Neural progenitor cell (in vitro differentiated cells): Measurements from ENCODE around the gene SUGCT. TPM values are rescaled to one million over a fixed set of nuclear protein-coding genes. Genes with fewer than 3 reads are reported as not detected.

Experiments used
- DNase-seq: peaks from one replicate; pipeline ENCODE4 v3.0.0-alpha.2; 2016; ENCODE audit warnings: low spot score
- H2AFZ ChIP-seq: fragments of 200-600 bp; sonication (generic); replicated peaks from 2 replicates; pipeline ENCODE4 v1.6.1; 2016; ENCODE audit warnings: antibody characterized with exemption
- H3F3A ChIP-seq: fragments of 200-600 bp; sonication (generic); 2 replicates; pipeline ENCODE4 v1.6.1; 2016; ENCODE audit warnings: antibody characterized with exemption, low read depth
- H3K27ac ChIP-seq: fragments of 200-600 bp; sonication (generic); 2 replicates; pipeline ENCODE4 v1.5.1; 2016; ENCODE audit warnings: mild to moderate bottlenecking
- H3K27me3 ChIP-seq: fragments of 200-600 bp; sonication (generic); 2 replicates; pipeline ENCODE4 v1.6.1; 2016; ENCODE audit warnings: mild to moderate bottlenecking, moderate library complexity
- H3K36me3 ChIP-seq: fragments of 200-600 bp; sonication (generic); 2 replicates; pipeline ENCODE4 v1.5.1; 2016
- H3K4me1 ChIP-seq: fragments of 200-600 bp; sonication (generic); 2 replicates; pipeline ENCODE4 v1.6.1; 2016; ENCODE audit warnings: mixed run types
- H3K4me2 ChIP-seq: fragments of 200-600 bp; sonication (generic); 2 replicates; pipeline ENCODE4 v1.6.1; 2016
- H3K4me3 ChIP-seq: fragments of 200-600 bp; sonication (generic); 2 replicates; pipeline ENCODE4 v1.5.1; 2016
- H3K79me2 ChIP-seq: fragments of 200-600 bp; sonication (generic); 2 replicates; pipeline ENCODE4 v1.6.1; 2016; ENCODE audit warnings: low read depth
- H3K9ac ChIP-seq: fragments of 200-600 bp; sonication (generic); 2 replicates; pipeline ENCODE4 v1.6.1; 2016
- H3K9me3 ChIP-seq: fragments of 200-600 bp; sonication (generic); 2 replicates; pipeline ENCODE4 v1.5.1; 2016; ENCODE audit warnings: low read depth
- H4K20me1 ChIP-seq: fragments of 200-600 bp; sonication (generic); 2 replicates; pipeline ENCODE4 v1.6.1; 2016; ENCODE audit warnings: low read depth
- H3K27ac Mint-ChIP-seq: 3 replicates; pipeline ENCODE4 v1.8.0; 2021; ENCODE audit warnings: mixed read lengths
- H3K27me3 Mint-ChIP-seq: 2 replicates; pipeline ENCODE4 v1.8.0; 2022; ENCODE audit warnings: low read depth, mild to moderate bottlenecking, inconsistent platforms, moderate library complexity, mixed read lengths; ENCODE audit not compliant: insufficient read depth
- H3K36me3 Mint-ChIP-seq: 3 replicates; pipeline ENCODE4 v1.8.0; 2021; ENCODE audit warnings: mixed read lengths
- H3K4me1 Mint-ChIP-seq: 3 replicates; pipeline ENCODE4 v1.8.0; 2021; ENCODE audit warnings: mixed read lengths
- H3K4me3 Mint-ChIP-seq: 3 replicates; pipeline ENCODE4 v1.8.0; 2021; ENCODE audit warnings: mild to moderate bottlenecking, moderate library complexity, mixed read lengths
- H3K9me3 Mint-ChIP-seq: 3 replicates; pipeline ENCODE4 v1.8.0; 2020; ENCODE audit warnings: mixed read lengths
- CTCF ChIP-seq: fragments of 200-600 bp; sonication (generic); IDR thresholded peaks from 2 replicates; pipeline ENCODE4 v1.5.1; 2017; ENCODE audit warnings: antibody characterized with exemption, mild to moderate bottlenecking
- EZH2 ChIP-seq: fragments of 200-600 bp; sonication (generic); IDR thresholded peaks from 2 replicates; pipeline ENCODE4 v1.6.1; 2017; ENCODE audit warnings: antibody characterized with exemption, mild to moderate bottlenecking, moderate library complexity
- EZH2phosphoT487 ChIP-seq: fragments of 200-600 bp; sonication (generic); IDR thresholded peaks from 2 replicates; pipeline ENCODE4 v1.6.1; 2017; ENCODE audit warnings: antibody characterized with exemption
- total RNA-seq: library from RNA; depleted of rRNA; stranded (reverse); fragments of >200 nt; gene quantifications from 2 replicates; pipeline ENCODE4 v1.2.3, GENCODE V29; 2015; ENCODE audit warnings: low replicate concordance

SUGCT gene
- total RNA-seq, 1 donor from 2014 or later: 10.1 TPM

GRCh38 chr7:40421433-40421832, 286.6 kb downstream of the SUGCT start:
- Histone ChIP-seq H3K4me3 (no peak overlapping the region), H3K36me3 (no peaks in the 10 kb centered on the region), H3K4me2 (no peak overlapping the region), H3K79me2 (no peaks in the 10 kb centered on the region), H3K9me3 (no peaks in the 10 kb centered on the region), H3F3A (no peaks in the 10 kb centered on the region), H3K27me3 (no peaks in the 10 kb centered on the region), H4K20me1 (no peaks in the 10 kb centered on the region), H3K4me1 (peaks cover 13% of the 10 kb centered on the region), H3K27ac (no peak overlapping the region), H3K9ac (no peak overlapping the region), H2AFZ (no peak overlapping the region)
- no peak for DNase-seq
- Mint-ChIP-seq H3K27me3 (no peaks in the 10 kb centered on the region), H3K9me3 (no peaks in the 10 kb centered on the region), H3K36me3 (no peaks in the 10 kb centered on the region), H3K4me1 (no peaks in the 10 kb centered on the region), H3K27ac (no peak overlapping the region), H3K4me3 (no peak overlapping the region)
- no peak for TF ChIP-seq EZH2phosphoT487
- TF ChIP-seq EZH2: no peak
- no peak for TF ChIP-seq CTCF

GRCh38 chr7:40425696-40426095, 290.9 kb downstream of the SUGCT start:
- Histone ChIP-seq H3K4me1 (no peaks in the 10 kb centered on the region), H4K20me1 (no peaks in the 10 kb centered on the region), H3K4me2 (no peak overlapping the region), H3K9ac (no peak overlapping the region), H3K9me3 (no peaks in the 10 kb centered on the region), H3K36me3 (no peaks in the 10 kb centered on the region), H3K79me2 (no peaks in the 10 kb centered on the region), H3K27me3 (no peaks in the 10 kb centered on the region), H3K4me3 (no peak overlapping the region), H3F3A (no peaks in the 10 kb centered on the region), H2AFZ (no peak overlapping the region), H3K27ac (no peak overlapping the region)
- no peak for TF ChIP-seq EZH2
- TF ChIP-seq CTCF: no peak
- TF ChIP-seq EZH2phosphoT487: no peak
- H3K9me3 Mint-ChIP-seq: no peaks in the 10 kb centered on the region
- no peak overlapping the region for H3K27ac Mint-ChIP-seq
- H3K4me3 Mint-ChIP-seq: no peak overlapping the region
- no peaks in the 10 kb centered on the region for H3K4me1 Mint-ChIP-seq
- no peak for DNase-seq
- H3K36me3 Mint-ChIP-seq: no peaks in the 10 kb centered on the region
- no peaks in the 10 kb centered on the region for H3K27me3 Mint-ChIP-seq

GRCh38 chr7:40428421-40428820, 293.6 kb downstream of the SUGCT start:
- H3K4me2 ChIP-seq: no peak overlapping the region
- TF ChIP-seq EZH2phosphoT487 (no peak), CTCF (no peak), EZH2 (no peak)
- no peak overlapping the region for H2AFZ ChIP-seq
- no peak overlapping the region for H3K4me3 ChIP-seq
- H3K4me1 ChIP-seq: no peaks in the 10 kb centered on the region
- no peak overlapping the region for H3K27ac Mint-ChIP-seq
- H3F3A ChIP-seq: no peaks in the 10 kb centered on the region
- no peaks in the 10 kb centered on the region for H3K27me3 Mint-ChIP-seq
- no peak overlapping the region for H3K9ac ChIP-seq
- no peak for DNase-seq
- no peak overlapping the region for H3K4me3 Mint-ChIP-seq
- no peaks in the 10 kb centered on the region for H3K4me1 Mint-ChIP-seq
- no peaks in the 10 kb centered on the region for H4K20me1 ChIP-seq
- no peak overlapping the region for H3K27ac ChIP-seq
- H3K27me3 ChIP-seq: no peaks in the 10 kb centered on the region
- no peaks in the 10 kb centered on the region for H3K36me3 Mint-ChIP-seq
- peaks cover 4% of the 10 kb centered on the region for H3K9me3 ChIP-seq
- peaks cover 5% of the 10 kb centered on the region for H3K9me3 Mint-ChIP-seq
- no peaks in the 10 kb centered on the region for H3K36me3 ChIP-seq
- no peaks in the 10 kb centered on the region for H3K79me2 ChIP-seq

GRCh38 chr7:40429826-40430225, 295.0 kb downstream of the SUGCT start:
- H4K20me1 ChIP-seq: no peaks in the 10 kb centered on the region
- no peak overlapping the region for H3K27ac Mint-ChIP-seq
- H3K4me3 Mint-ChIP-seq: no peak overlapping the region
- H3K4me1 Mint-ChIP-seq: no peaks in the 10 kb centered on the region
- H3K4me2 ChIP-seq: no peak overlapping the region
- no peaks in the 10 kb centered on the region for H3K36me3 ChIP-seq
- H3K9ac ChIP-seq: no peak overlapping the region
- peaks cover 5% of the 10 kb centered on the region for H3K9me3 Mint-ChIP-seq
- no peaks in the 10 kb centered on the region for H3K4me1 ChIP-seq
- DNase-seq: no peak
- peaks cover 4% of the 10 kb centered on the region for H3K9me3 ChIP-seq
- H3K4me3 ChIP-seq: no peak overlapping the region
- H3F3A ChIP-seq: no peaks in the 10 kb centered on the region
- no peaks in the 10 kb centered on the region for H3K79me2 ChIP-seq
- H3K36me3 Mint-ChIP-seq: no peaks in the 10 kb centered on the region
- no peak for TF ChIP-seq CTCF
- no peak for TF ChIP-seq EZH2
- no peaks in the 10 kb centered on the region for H3K27me3 ChIP-seq
- no peaks in the 10 kb centered on the region for H3K27me3 Mint-ChIP-seq
- no peak overlapping the region for H3K27ac ChIP-seq
- no peak overlapping the region for H2AFZ ChIP-seq
